Cortex of kidney (tissue), 1 donor: ENCODE results near the gene CCT6B.
"Not testable (repeated sequence)": the region's sequence is repeated elsewhere in the genome, so short reads cannot be mapped to it uniquely, and the experiment has no call there.

Experiments
- DNase-seq: peaks from one replicate; lab custom pipeline; 2025; lab: John Stamatoyannopoulos, UW

Gene CCT6B

GRCh38 chr17:34961093-34961911 lies at the start of gene CCT6B, which contains the start of gene ZNF830:
TSS of gene CCT6B (minus strand) at chr17:34961460. CDS start at chr17:34961393, 67 bp downstream.
TSS of gene ZNF830 (plus strand) at chr17:34961540. CDS start at chr17:34961567, 27 bp downstream.
- DNase-seq: peak; percentile 59

GRCh38 chr17:35010093-35010492 lies 48.8 kb upstream of the CCT6B start:
- DNase-seq: no peak

GRCh38 chr17:35006961-35007360 lies 45.7 kb upstream of the CCT6B start:
- DNase-seq: no peak

- no peak for DNase-seq
Observed at GRCh38 chr17:35006345-35006744, 45.1 kb upstream of the CCT6B start.

GRCh38 chr17:35003778-35004177 lies 42.5 kb upstream of the CCT6B start:
- DNase-seq: no peak

GRCh38 chr17:35002876-35003551 lies 41.8 kb upstream of the CCT6B start:
- no peak for DNase-seq

GRCh38 chr17:35001549-35001948 lies 40.3 kb upstream of the CCT6B start:
- no peak for DNase-seq

- DNase-seq: not testable (repeated sequence)
Observed at GRCh38 chr17:35000965-35001364, 39.7 kb upstream of the CCT6B start.

- DNase-seq: no peak
Observed at GRCh38 chr17:34999456-34999855, 38.2 kb upstream of the CCT6B start.

GRCh38 chr17:34998205-34998604 lies 36.9 kb upstream of the CCT6B start:
- no peak for DNase-seq

GRCh38 chr17:34997355-34997862 lies 36.1 kb upstream of the CCT6B start:
- no peak for DNase-seq

- DNase-seq: no peak
Observed at GRCh38 chr17:34996422-34997285, 35.4 kb upstream of the CCT6B start.

- no peak for DNase-seq
Observed at GRCh38 chr17:34993031-34993430, 31.8 kb upstream of the CCT6B start.

GRCh38 chr17:34991606-34992005 lies 30.3 kb upstream of the CCT6B start:
- DNase-seq: no peak

GRCh38 chr17:34990921-34991365 lies 29.7 kb upstream of the CCT6B start:
- no peak for DNase-seq

- DNase-seq: no peak
Observed at GRCh38 chr17:34989473-34989872, 28.2 kb upstream of the CCT6B start.

- no peak for DNase-seq
Observed at GRCh38 chr17:34988644-34989043, 27.4 kb upstream of the CCT6B start.

GRCh38 chr17:34987232-34987631 lies 26.0 kb upstream of the CCT6B start:
- no peak for DNase-seq

GRCh38 chr17:34981538-34982241 lies 20.4 kb upstream of the CCT6B start:
- DNase-seq: no peak

- DNase-seq: no peak
Observed at GRCh38 chr17:34980681-34981537, 19.6 kb upstream of the CCT6B start.

GRCh38 chr17:34980353-34980680 lies 19.1 kb upstream of the CCT6B start, which contains the start of gene LIG3:
TSS of gene LIG3 (plus strand) at chr17:34980512. CDS start at chr17:34983006, 2,494 bp downstream.
- no peak for DNase-seq
